Activated naive CD4-positive, alpha-beta T cell treated with anti-CD3 and anti-CD28 coated beads, Interleukin-2, amount 10 ng/mL, durations not matched to agents 7 days and 5 days (primary cell): ENCODE measurements around the gene ESAM.
A peak's percentile ranks its signal among the peaks of the same experiment; 100 is the strongest.
"Not testable (repeated sequence)": the region's sequence is repeated elsewhere in the genome, so short reads cannot be mapped to it uniquely, and the experiment has no call there.

Source experiments
- CTCF ChIA-PET: fragments of 350-600 bp; sonication (Branson Sonifier 250); formaldehyde crosslinking; loops from one replicate; lab custom pipeline; 2021; ENCODE audit warnings: antibody characterized with exemption; lab: Charles Lee
- DNase-seq: peaks from one replicate; pipeline ENCODE4 v3.0.0-alpha.2; 2020
- H3K27ac Mint-ChIP-seq: one replicate; pipeline ENCODE4 v1.8.0; 2021; ENCODE audit warnings: mild to moderate bottlenecking, moderate library complexity, mixed read lengths
- H3K27me3 Mint-ChIP-seq: one replicate; pipeline ENCODE4 v1.8.0; 2021; ENCODE audit warnings: mild to moderate bottlenecking, mixed read lengths
- H3K36me3 Mint-ChIP-seq: one replicate; pipeline ENCODE4 v1.8.0; 2021; ENCODE audit warnings: mixed read lengths
- H3K4me1 Mint-ChIP-seq: one replicate; pipeline ENCODE4 v1.8.0; 2021; ENCODE audit warnings: mixed read lengths
- H3K4me3 Mint-ChIP-seq: one replicate; pipeline ENCODE4 v1.8.0; 2021; ENCODE audit warnings: mild to moderate bottlenecking, moderate library complexity, mixed read lengths
- H3K9me3 Mint-ChIP-seq: one replicate; pipeline ENCODE4 v1.8.0; 2021; ENCODE audit warnings: mixed read lengths

Gene ESAM

DNA sequence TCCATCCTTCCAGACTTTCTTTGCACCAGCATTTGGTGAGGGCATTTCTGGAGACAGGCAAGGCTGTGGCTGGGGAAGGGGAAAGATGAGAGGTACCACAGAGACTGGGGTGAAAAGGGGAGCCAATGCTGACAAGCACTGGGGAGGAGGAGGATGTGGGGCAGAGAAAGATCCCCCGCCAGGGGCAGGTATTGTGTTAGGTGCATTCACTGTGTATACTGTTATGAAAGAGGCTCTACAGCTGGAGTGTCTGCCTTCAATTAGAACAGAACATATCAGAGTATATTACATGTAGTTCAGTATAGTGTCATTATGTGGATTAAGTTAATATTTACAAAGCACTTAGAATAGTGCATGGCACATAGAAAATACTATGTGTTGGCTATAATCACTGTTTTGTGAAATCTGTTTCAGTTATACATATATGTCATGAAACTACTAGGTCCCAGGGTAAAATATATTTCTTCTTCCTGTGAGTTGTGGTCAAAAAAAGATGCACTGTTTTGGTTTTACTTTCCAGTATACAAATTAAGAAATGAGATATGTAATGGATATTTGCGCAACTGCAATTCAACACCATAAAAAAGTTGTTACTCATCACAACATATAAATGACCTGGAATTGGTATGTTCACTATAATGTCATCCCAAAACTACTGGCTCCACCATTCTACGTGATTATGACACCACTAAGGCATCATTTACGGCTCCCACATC, 29.7 kb upstream of the ESAM start:
- H3K27me3 Mint-ChIP-seq = no peaks in the 10 kb centered on the region
- peaks cover 27% of the 10 kb centered on the region for H3K4me1 Mint-ChIP-seq
- H3K27ac Mint-ChIP-seq = peak overlapping the region; percentile 64
- CTCF ChIA-PET = interaction anchor here (3.5 to 5.2 kb wide), 3 partner anchors 29 to 148 kb away, joined by 18 to 42 read pairs (median 39); partner anchors contain the start of gene ESAM
- H3K9me3 Mint-ChIP-seq = no peaks in the 10 kb centered on the region
- no peak overlapping the region for H3K4me3 Mint-ChIP-seq
- DNase-seq = no peak
- H3K36me3 Mint-ChIP-seq = no peaks in the 10 kb centered on the region

DNA sequence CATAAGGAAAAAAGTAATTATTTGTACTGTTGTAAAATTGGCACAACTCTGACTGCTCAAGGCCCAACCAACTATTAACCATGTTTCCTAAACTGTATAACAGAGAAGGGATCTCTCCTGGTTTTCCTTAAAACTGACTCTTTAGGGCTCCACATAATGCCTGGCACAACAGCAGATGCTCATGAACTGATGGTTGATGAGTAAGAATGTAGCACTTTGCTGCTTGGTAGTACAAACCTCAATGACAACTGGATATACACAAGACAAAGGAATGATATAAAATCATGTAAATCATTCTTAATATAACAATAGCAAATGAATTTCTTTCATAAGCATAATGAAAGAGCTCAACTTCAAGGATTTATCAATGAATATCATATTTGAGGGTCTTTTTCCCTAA, 26.4 kb upstream of the ESAM start:
- Mint-ChIP-seq H3K9me3 (no peaks in the 10 kb centered on the region), H3K4me1 (peaks cover 24% of the 10 kb centered on the region), H3K36me3 (no peaks in the 10 kb centered on the region), H3K27me3 (no peaks in the 10 kb centered on the region), H3K27ac (no peak overlapping the region), H3K4me3 (no peak overlapping the region)
- no peak for DNase-seq
- CTCF ChIA-PET = interaction anchor here (1.0 kb wide), 1 partner anchor 44 kb away, joined by 3 read pairs; no protein-coding TSS in a partner anchor

DNA sequence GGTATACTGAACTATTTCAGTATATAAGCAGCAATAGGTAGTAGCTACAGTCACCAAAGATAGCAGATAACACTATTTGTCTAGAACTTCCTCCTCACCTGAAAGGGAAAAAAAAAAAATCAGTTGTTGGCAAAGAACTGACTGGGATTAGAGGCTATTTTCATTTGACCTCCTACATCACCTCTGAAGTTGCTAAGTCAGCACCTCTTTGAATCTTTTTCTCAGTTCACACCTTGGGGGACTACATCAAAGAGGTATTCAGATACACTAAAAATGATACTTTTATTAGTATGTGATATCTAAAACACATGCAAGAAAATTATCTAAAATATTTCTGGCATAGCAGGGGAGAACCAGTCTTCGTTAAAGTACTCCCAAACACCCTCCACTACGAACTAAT, 22.0 kb upstream of the ESAM start:
- Mint-ChIP-seq H3K9me3 (no peaks in the 10 kb centered on the region), H3K4me1 (no peaks in the 10 kb centered on the region), H3K27me3 (no peaks in the 10 kb centered on the region), H3K36me3 (no peaks in the 10 kb centered on the region), H3K4me3 (no peak overlapping the region), H3K27ac (no peak overlapping the region)
- no peak for DNase-seq
- CTCF ChIA-PET = interaction anchor here (0.6 kb wide), 1 partner anchor 333 kb away, joined by 3 read pairs; no protein-coding TSS in a partner anchor

DNA sequence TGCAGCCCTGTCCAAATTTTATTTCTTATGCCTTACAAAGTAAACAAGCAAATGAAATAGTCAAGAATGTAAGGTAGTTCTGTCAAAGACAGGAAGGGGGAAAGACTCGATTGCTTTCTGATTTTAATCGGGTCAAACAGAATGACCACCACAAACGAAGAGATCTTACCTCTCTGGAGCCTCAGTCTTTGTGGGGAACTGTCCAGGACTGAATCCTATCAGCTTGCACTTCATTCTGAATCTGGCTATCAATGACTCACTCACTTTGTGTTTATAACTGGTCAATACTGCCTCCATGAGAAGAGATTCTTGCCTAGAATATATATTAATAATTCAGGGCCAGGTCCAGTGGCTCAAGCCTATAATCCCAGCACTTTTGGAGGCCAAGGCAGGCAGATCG, 20.9 kb upstream of the ESAM start:
- CTCF ChIA-PET = interaction anchor here (0.9 kb wide), 1 partner anchor 31 kb away, joined by 3 read pairs; no protein-coding TSS in a partner anchor
- no peak for DNase-seq
- Mint-ChIP-seq H3K9me3 (no peaks in the 10 kb centered on the region), H3K36me3 (peaks cover 8% of the 10 kb centered on the region), H3K27me3 (no peaks in the 10 kb centered on the region), H3K27ac (no peak overlapping the region), H3K4me1 (peaks cover 4% of the 10 kb centered on the region), H3K4me3 (no peak overlapping the region)

DNA sequence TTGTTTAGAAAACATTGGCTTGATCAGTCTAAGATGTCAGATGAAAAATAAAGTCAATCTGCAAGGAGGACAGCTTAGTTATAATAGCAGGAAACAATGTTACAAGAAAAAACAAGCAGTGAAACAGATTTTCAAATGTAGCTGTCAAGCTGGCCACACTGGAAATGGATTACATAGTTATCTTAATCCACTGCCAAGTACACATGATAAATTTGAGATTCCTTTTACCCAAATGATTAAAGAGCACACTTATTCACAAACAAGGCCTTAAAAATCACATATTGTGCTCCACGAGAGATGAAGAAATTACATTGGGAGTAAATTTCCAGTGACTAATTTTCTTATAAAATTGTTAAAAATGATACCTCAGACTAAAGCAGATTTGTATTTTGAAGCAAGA, 17.5 kb upstream of the ESAM start:
- CTCF ChIA-PET = interaction anchor here (1.4 to 1.7 kb wide), 2 partner anchors 33 to 110 kb away, joined by 4 to 5 read pairs; no protein-coding TSS in a partner anchor
- H3K4me1 Mint-ChIP-seq = peaks cover 19% of the 10 kb centered on the region
- no peaks in the 10 kb centered on the region for H3K27me3 Mint-ChIP-seq

DNA sequence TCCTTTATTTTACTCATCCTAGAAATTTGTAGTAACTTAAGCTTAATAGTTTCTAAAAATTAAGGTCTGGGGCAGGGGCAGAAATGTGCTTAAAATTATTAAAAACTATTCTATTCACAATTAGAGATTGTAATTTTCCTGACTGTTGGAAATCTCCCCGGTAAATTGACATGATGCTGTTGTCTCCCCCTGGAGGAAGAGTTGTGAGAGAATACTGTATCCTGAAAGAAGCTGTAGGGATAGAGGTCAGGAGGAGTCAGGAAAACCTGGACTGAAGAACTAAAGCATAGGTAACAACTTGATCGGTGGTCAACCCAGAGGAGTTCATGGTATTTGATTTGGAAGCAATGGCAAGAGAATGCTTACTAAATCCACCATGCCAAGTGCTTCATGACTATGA, 16.2 kb upstream of the ESAM start:
- Mint-ChIP-seq H3K36me3 (peaks cover 16% of the 10 kb centered on the region), H3K9me3 (no peaks in the 10 kb centered on the region), H3K27ac (no peak overlapping the region), H3K4me1 (peaks cover 19% of the 10 kb centered on the region), H3K27me3 (no peaks in the 10 kb centered on the region), H3K4me3 (no peak overlapping the region)
- DNase-seq = no peak
- CTCF ChIA-PET = interaction anchor here (1.6 to 1.7 kb wide), 3 partner anchors 9 to 32 kb away, joined by 4 to 5 read pairs (median 4); no protein-coding TSS in a partner anchor

More for the DNA sequence above, 17.5 kb upstream of the ESAM start:
- Mint-ChIP-seq H3K4me3 (no peak overlapping the region), H3K9me3 (no peaks in the 10 kb centered on the region), H3K27ac (no peak overlapping the region), H3K36me3 (peaks cover 16% of the 10 kb centered on the region)
- no peak for DNase-seq

DNA sequence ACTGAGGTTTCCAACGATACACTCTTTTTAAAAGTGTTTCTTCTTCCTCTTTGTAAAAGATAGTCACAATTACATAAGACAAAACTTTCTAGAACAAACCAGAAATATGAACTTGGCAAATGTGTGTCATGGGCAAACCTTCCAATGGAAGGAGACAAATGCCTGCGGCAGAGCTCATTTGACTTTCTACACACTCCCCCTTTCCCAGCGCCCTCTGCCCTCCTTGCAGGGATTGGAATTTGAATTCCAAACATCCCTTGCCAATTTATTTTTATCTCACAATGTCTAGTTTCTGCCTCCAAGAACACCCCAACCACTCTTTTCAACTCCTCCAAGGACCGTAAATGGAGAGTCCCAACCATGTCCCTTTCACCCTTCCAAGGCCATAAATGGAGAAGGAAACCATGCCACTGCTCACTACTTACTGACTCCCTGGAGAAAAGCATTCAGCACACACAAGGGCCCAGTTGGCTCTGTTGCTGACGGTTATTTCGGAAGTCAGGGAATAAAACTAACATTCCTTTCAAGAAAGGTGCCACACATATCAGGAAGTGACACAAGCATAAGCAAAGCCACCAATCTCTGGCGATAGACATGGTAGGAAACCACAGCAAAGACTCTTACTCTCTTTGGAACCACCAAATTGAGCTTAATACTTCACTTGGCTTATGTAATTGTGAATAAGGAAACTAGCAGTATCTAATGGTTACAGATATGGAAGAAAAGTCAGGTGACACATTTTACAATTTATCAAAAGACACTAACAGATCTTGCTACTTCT, 15.0 kb upstream of the ESAM start:
- peaks cover 18% of the 10 kb centered on the region for H3K36me3 Mint-ChIP-seq
- H3K9me3 Mint-ChIP-seq = no peaks in the 10 kb centered on the region
- peaks cover 19% of the 10 kb centered on the region for H3K4me1 Mint-ChIP-seq
- no peak overlapping the region for H3K4me3 Mint-ChIP-seq
- CTCF ChIA-PET = interaction anchor here (0.6 to 1.7 kb wide), 5 partner anchors 8 to 1196 kb away, joined by 3 to 5 read pairs (median 4); no protein-coding TSS in a partner anchor
- DNase-seq = no peak
- H3K27ac Mint-ChIP-seq = no peak overlapping the region
- H3K27me3 Mint-ChIP-seq = no peaks in the 10 kb centered on the region

DNA sequence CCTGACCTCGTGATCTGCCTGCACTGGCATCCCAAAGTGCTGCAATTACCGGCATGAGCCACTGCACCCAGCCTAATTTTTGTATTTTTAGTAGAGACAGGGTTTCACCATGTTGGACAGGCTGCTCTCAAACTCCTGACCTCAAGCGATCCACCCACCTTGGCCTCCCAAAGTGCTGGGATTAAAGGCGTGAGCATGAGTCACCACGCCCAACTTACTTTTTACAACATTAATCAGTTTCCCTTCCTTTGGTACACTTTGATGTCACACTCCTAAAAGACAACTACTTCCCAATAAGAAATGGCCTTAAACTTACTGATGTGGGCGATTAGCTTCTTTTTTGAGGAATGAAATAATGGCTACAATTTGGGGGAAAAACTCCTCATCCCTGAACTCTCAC, 8.9 kb upstream of the ESAM start:
- H3K27me3 Mint-ChIP-seq, H3K4me1 Mint-ChIP-seq, DNase-seq, H3K4me3 Mint-ChIP-seq, H3K27ac Mint-ChIP-seq, H3K9me3 Mint-ChIP-seq: not testable (repeated sequence)
- H3K36me3 Mint-ChIP-seq = peaks cover 14% of the 10 kb centered on the region
- CTCF ChIA-PET = interaction anchor here (1.2 to 2.8 kb wide), 2 partner anchors 13 to 91 kb away, joined by 3 to 7 read pairs; no protein-coding TSS in a partner anchor

DNA sequence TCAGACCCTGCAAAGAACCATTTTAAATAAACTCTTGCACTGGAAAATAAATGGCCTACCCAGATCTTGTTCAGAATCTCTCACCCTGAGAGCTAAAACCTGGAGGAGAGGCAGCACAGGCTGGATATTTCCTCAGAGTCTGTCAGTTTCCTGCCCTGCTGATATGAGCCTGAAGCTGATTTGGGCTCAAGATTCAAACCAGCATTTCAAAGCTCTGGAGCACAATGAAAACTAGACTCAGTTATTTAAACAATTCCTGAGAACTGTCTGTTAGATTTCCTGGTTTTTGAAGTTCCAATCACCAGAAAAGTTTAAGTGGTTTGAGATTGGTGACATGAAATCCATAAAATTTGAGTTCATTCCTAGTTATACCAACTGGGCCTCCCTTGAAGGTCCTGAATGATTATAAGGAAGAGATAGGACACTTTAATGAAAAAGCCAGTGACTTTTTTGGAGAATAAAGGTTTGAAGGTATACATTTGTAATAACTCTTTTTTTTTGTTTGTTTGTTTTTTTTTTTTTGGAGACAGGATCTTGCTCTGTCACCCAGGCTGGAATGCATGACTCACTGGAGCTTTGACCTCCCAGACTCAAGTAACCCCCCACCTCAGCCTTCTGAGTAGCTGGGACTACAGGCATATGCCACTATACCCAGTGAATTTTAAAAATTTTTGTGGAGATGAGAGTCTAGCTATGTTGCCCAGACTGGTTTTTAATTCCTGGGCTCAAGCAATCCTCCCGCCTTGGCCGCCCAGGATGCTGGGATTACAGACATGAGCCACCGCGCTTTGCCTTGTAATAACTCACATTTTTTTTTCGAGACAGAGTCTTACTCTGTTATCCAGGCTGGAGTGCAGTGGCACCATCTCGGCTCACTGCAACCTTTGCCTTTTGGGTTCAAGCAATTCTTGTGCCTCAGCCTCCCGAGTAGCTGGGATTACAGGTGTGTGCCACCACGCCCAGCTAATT, 8.0 kb upstream of the ESAM start:
- Mint-ChIP-seq H3K27ac (no peak overlapping the region), H3K36me3 (peaks cover 14% of the 10 kb centered on the region), H3K4me3 (no peak overlapping the region), H3K27me3 (no peaks in the 10 kb centered on the region), H3K9me3 (no peaks in the 10 kb centered on the region), H3K4me1 (no peaks in the 10 kb centered on the region)
- DNase-seq = no peak
- CTCF ChIA-PET = interaction anchor here (0.8 to 3.2 kb wide), 6 partner anchors 12 to 101 kb away, joined by 3 to 9 read pairs (median 5); no protein-coding TSS in a partner anchor

DNA sequence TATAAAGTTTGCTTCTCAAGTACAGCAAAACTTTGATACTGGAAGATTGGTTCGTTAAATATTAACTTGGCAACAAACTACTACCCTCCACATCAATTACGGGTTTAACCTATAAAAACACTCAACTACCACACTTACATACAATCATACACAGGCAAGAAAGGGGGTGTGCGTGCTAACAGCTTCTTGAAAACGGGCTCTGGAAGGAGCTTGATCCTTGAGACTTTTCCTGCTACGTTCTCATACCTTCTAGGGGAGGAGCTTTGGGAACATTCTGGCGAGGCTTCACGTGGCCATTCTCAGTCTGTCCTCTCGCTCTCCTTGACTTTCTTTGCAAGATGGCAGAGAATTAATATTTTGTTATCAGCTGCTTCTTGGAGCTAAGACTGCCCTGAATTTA, 6.8 kb upstream of the ESAM start:
- H3K27me3 Mint-ChIP-seq = no peaks in the 10 kb centered on the region
- peaks cover 14% of the 10 kb centered on the region for H3K36me3 Mint-ChIP-seq
- CTCF ChIA-PET = interaction anchor here (1.4 to 3.2 kb wide), 5 partner anchors 9 to 100 kb away, joined by 4 to 9 read pairs (median 6); no protein-coding TSS in a partner anchor
- H3K4me3 Mint-ChIP-seq = no peak overlapping the region
- DNase-seq = no peak
- H3K4me1 Mint-ChIP-seq = no peaks in the 10 kb centered on the region
- no peak overlapping the region for H3K27ac Mint-ChIP-seq
- no peaks in the 10 kb centered on the region for H3K9me3 Mint-ChIP-seq

DNA sequence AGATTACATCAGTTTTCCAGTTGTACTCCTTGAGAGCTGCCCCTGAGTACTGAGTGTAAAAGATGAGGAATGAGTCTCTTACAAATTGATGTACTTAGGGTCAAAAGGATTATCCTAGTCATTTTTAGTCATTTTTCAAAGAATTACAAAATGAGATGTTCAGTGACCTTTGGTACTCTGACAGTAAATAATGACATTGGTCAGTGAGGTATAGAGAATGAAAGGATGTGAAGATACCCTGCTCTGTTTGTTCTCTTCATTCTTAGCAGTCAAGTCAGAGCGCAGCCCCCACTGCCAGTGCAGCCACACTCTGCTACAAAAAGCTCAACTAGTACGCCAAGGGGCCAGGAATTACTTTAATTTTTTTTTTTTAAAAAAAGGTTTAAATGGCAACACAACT, 4.1 kb upstream of the ESAM start:
- Mint-ChIP-seq H3K27ac (no peak overlapping the region), H3K27me3 (peaks cover 15% of the 10 kb centered on the region), H3K4me3 (no peak overlapping the region), H3K9me3 (no peaks in the 10 kb centered on the region), H3K36me3 (peaks cover 12% of the 10 kb centered on the region), H3K4me1 (peaks cover 9% of the 10 kb centered on the region)
- no peak for DNase-seq
- CTCF ChIA-PET = interaction anchor here (1.9 to 8.5 kb wide), 4 partner anchors 21 to 95 kb away, joined by 6 to 95 read pairs (median 53); partner anchors contain the start of genes SIAE and SPA17

DNA sequence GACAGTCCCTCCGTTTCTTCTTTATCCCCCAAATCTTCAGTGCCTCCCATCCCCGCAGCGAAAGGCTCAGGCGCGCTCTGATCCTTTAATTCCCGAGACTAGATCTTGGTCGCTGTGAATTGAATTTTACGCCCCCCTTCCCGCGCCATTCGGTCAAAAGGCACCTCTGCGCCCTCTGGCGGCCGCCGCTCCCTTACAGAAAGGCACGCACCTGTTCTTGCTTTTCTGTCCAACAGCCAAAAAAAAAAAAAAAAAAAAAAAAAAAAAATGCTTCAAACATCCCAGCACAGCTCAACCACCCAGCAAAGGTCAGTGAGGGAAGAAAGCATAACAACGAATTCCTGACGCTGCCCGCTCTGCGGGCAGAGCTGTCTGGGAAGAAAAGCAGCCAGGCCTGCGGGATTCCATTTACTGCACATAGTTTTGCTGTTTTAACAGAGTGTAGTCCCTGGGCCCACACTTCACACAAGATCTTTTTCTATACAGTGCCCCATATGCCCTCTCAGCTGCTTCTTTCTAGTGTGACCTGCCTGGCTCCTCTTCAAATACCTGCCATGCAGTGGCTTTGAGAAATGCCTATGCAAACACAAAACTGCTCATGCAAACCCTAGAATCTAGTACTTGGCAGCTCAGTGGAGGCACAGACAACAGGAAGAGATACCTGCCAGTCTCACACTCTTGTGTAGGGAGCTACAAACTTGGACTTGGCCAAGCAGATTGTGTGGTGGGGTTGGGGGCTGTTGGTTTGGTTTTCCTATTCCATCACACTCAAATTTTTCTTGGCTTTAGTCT, 1.3 kb upstream of the ESAM start:
- CTCF ChIA-PET = interaction anchor here (0.7 to 8.5 kb wide), 26 partner anchors 9 to 347 kb away, joined by 3 to 95 read pairs (median 4); partner anchors contain the start of genes MSANTD2, SIAE, SPA17 and TBRG1
- Mint-ChIP-seq H3K36me3 (peaks cover 6% of the 10 kb centered on the region), H3K9me3 (no peaks in the 10 kb centered on the region), H3K4me1 (peaks cover 30% of the 10 kb centered on the region), H3K27me3 (peaks cover 43% of the 10 kb centered on the region), H3K27ac (no peak overlapping the region), H3K4me3 (peak overlapping the region; percentile 88)
- DNase-seq = peak; percentile 91
